ENCODE results near the gene NHEJ1. TPM values are rescaled to one million over a fixed set of nuclear protein-coding genes. Genes with fewer than 3 reads are reported as not detected.

Gene NHEJ1
- 11.3 and 15.8 TPM in 2 replicates for total RNA-seq

GRCh38 chr2:219160186-219161017, at the start of gene NHEJ1:
Gene NHEJ1, minus strand, starts transcription at chr2:219160815. Its CDS starts 2,453 bp downstream, at chr2:219158362.

GRCh38 chr2:219206328-219207133, 45.9 kb upstream of the NHEJ1 start, which contains the start of gene ZFAND2B:
Gene ZFAND2B, plus strand, starts transcription at chr2:219206782. Its CDS starts 206 bp downstream, at chr2:219206988.

GRCh38 chr2:219177552-219178376, 17.1 kb upstream of the NHEJ1 start, which contains the start of gene RETREG2:
Gene RETREG2, plus strand, starts transcription at chr2:219178275. Its CDS starts 78 bp downstream, at chr2:219178353.

GRCh38 chr2:219176818-219177551, 16.4 kb upstream of the NHEJ1 start, which contains the start of gene CNPPD1:
Gene CNPPD1, minus strand, starts transcription at chr2:219176925. Its CDS starts 97 bp downstream, at chr2:219176828.

GRCh38 chr2:219169930-219170654, 9.5 kb upstream of the NHEJ1 start, which contains the start of gene SLC23A3:
Gene SLC23A3, minus strand, starts transcription at chr2:219170029. Its CDS starts 45 bp downstream, at chr2:219169984.

GRCh38 chr2:219060821-219061791, 99.5 kb downstream of the NHEJ1 start, which contains the start of gene IHH:
Gene IHH, minus strand, starts transcription at chr2:219060921. Its CDS starts 454 bp downstream, at chr2:219060467.

GRCh38 chr2:219041252-219041651, 119.4 kb downstream of the NHEJ1 start, which contains the start of gene CFAP65:
Gene CFAP65, minus strand, starts transcription at chr2:219041516. Its CDS starts 2,468 bp downstream, at chr2:219039048.

Other genes starting within 250 kb of the NHEJ1 start
- gene CDK5R2, start 201.1 kb downstream of the NHEJ1 start, total RNA-seq = 0.05 TPM in 1 of 2 replicates, not detected in the other
- not detected in 2 replicates for gene FEV, start 175.6 kb downstream of the NHEJ1 start, total RNA-seq
- gene CRYBA2, start 167.4 kb downstream of the NHEJ1 start, total RNA-seq = not detected in 2 replicates
- gene CFAP65, start 119.3 kb downstream of the NHEJ1 start, total RNA-seq = not detected in 2 replicates
- not detected in 2 replicates for gene IHH, start 99.9 kb downstream of the NHEJ1 start, total RNA-seq
- gene SLC23A3, start 9.2 kb upstream of the NHEJ1 start, total RNA-seq = 0.89 and 2.8 TPM in 2 replicates
- gene CNPPD1, start 16.1 kb upstream of the NHEJ1 start, total RNA-seq = 20.5 and 22.7 TPM in 2 replicates
- gene RETREG2, start 17.5 kb upstream of the NHEJ1 start, total RNA-seq = 55.4 and 60.6 TPM in 2 replicates
- 11.0 and 16.0 TPM in 2 replicates for gene ZFAND2B, start 46.0 kb upstream of the NHEJ1 start, total RNA-seq
- gene ABCB6, start 58.1 kb upstream of the NHEJ1 start, total RNA-seq = 28.1 and 52.0 TPM in 2 replicates
- gene ATG9A, start 68.8 kb upstream of the NHEJ1 start, total RNA-seq = 31.8 and 40.6 TPM in 2 replicates
- 35.3 and 38.6 TPM in 2 replicates for gene ANKZF1, start 69.0 kb upstream of the NHEJ1 start, total RNA-seq
- 10.0 and 13.7 TPM in 2 replicates for gene GLB1L, start 84.6 kb upstream of the NHEJ1 start, total RNA-seq
- gene STK16, start 84.7 kb upstream of the NHEJ1 start, total RNA-seq = 37.2 and 42.2 TPM in 2 replicates
- gene TUBA4B, start 92.4 kb upstream of the NHEJ1 start, total RNA-seq = not detected in 2 replicates
- 6.5 and 6.6 TPM in 2 replicates for gene TUBA4A, start 93.1 kb upstream of the NHEJ1 start, total RNA-seq
- gene DNAJB2, start 118.6 kb upstream of the NHEJ1 start, total RNA-seq = 37.7 and 59.8 TPM in 2 replicates
- gene PTPRN, start 148.6 kb upstream of the NHEJ1 start, total RNA-seq = 66.2 and 67.6 TPM in 2 replicates
- not detected in 2 replicates for gene RESP18, start 171.9 kb upstream of the NHEJ1 start, total RNA-seq
- 52.6 and 57.3 TPM in 2 replicates for gene DNPEP, start 227.1 kb upstream of the NHEJ1 start, total RNA-seq